ENCODE results near the gene GNAQ. TPM values are rescaled to one million over a fixed set of nuclear protein-coding genes. Genes with fewer than 3 reads are reported as not detected.

Gene GNAQ
- total and polyA plus RNA-seq, 2 experiments from 2014 or later, result 21.1 to 43.1 TPM

- TF ChIP-seq CTCF (conservative IDR thresholded peaks at IDR 0.05; ENCODE audit: low read depth in 2 of 2) (no peak), CREB1 (CRISPR knock-in tag; IDR thresholded peaks at IDR 0.05; ENCODE audit: low read depth) (no peak), REST (IDR thresholded peaks at IDR 0.05; ENCODE audit: unreplicated experiment) (no peak), JUNB (IDR thresholded peaks at IDR 0.05; ENCODE audit: unreplicated experiment) (no peak), EZH2phosphoT487 (IDR thresholded peaks at IDR 0.05; ENCODE audit: unreplicated experiment) (no peak), ETS1 (IDR thresholded peaks at IDR 0.05) (no peak), STAT1 (IDR thresholded peaks at IDR 0.05; ENCODE audit: unreplicated experiment) (no peak), ZNF331 (CRISPR knock-in tag; IDR thresholded peaks at IDR 0.05; ENCODE audit: low read depth) (no peak)
Observed at GRCh38 chr9:77771171-77771570, 260.4 kb downstream of the GNAQ start (continued).

GRCh38 chr9:77770340-77770739, 261.3 kb downstream of the GNAQ start:
- Histone ChIP-seq H3K27me3 (ENCODE audit: insufficient read depth) (no peaks in the 10 kb centered on the region), H3K27ac (ENCODE audit: low read depth) (no peak overlapping the region), H3K4me3 (no peak overlapping the region), H3F3A (replicated peaks; ENCODE audit: low read depth) (no peaks in the 10 kb centered on the region), H3K79me2 (replicated peaks; ENCODE audit: insufficient read depth) (no peaks in the 10 kb centered on the region), H3K4me2 (no peak overlapping the region), H2AFZ (no peak overlapping the region), H4K20me1 (replicated peaks; ENCODE audit: insufficient read depth) (no peaks in the 10 kb centered on the region), H3K4me1 (ENCODE audit: insufficient read depth) (no peaks in the 10 kb centered on the region), H3K9me2 (ENCODE audit: insufficient read depth) (no peaks in the 10 kb centered on the region), H3K36me3 (ENCODE audit: insufficient read depth) (no peaks in the 10 kb centered on the region)
- Mint-ChIP-seq H3K4me1 (peaks cover 5% of the 10 kb centered on the region), H3K9me3 (no peaks in the 10 kb centered on the region), H3K4me3 (no peak overlapping the region), H3K27me3 (ENCODE audit: insufficient read depth, low read depth, poor library complexity) (peaks cover 3% of the 10 kb centered on the region), H3K36me3 (ENCODE audit: low read depth) (peaks cover 6% of the 10 kb centered on the region; the same call in 2 of the 3 replicates), H3K27ac (no peak overlapping the region)
- ATAC-seq (no peak), DNase-seq (ENCODE audit: low spot score) (no peak)
- TF ChIP-seq ETS1 (IDR thresholded peaks at IDR 0.05) (no peak), CREB1 (CRISPR knock-in tag; IDR thresholded peaks at IDR 0.05; ENCODE audit: low read depth) (no peak), ZNF462 (CRISPR knock-in tag; IDR thresholded peaks at IDR 0.05) (no peak), NANOG (IDR thresholded peaks at IDR 0.05; ENCODE audit: borderline replicate concordance) (no peak), JUNB (IDR thresholded peaks at IDR 0.05; ENCODE audit: unreplicated experiment) (no peak), EZH2 (IDR thresholded peaks at IDR 0.05; ENCODE audit: low read depth, unreplicated experiment) (no peak)
